Measurements from ENCODE around the gene RAB7A.
"Not testable (repeated sequence)": the region's sequence is repeated elsewhere in the genome, so short reads cannot be mapped to it uniquely, and the experiment has no call there.

The RAB7A gene

DNA sequence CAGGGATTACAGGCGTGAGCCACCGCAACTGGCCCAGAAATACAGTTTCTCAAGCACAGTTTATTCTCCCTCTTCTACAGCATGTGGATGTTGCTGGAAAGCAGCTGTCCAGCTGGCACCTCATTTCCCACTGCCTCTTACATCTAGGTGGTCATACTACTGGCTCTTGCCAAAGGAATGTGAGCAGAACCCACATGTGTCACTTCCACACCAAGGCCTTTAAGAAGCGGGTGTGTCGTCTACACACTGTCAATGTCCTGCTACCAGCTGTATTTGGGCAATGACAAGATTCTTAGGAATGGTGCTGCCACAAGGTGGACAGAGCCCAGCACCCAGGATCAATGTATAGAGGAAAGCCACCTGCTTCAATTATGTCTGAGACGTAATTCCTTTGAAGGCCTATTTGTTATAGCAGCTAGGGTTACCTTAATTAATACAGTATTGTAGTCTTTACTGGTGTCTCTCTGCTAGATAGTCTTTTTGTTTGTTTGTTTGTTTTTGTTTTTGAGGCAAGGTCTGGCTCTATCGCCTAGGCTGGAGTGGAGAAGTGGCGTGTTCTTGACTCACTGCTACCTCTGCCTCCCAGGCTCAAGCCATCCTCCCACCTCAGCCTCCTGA, 15.1 kb upstream of the RAB7A start:
- H3K27ac ChIP-seq = no peak overlapping the region
- H3K9me3 ChIP-seq = no peaks in the 10 kb centered on the region
- TF ChIP-seq Cebpa-rat (IDR thresholded peaks at IDR 0.05) = no peak
- H4K20me1 ChIP-seq = no peaks in the 10 kb centered on the region
- no peak overlapping the region for H3K9ac ChIP-seq
- H3K4me1 ChIP-seq = peaks cover 27% of the 10 kb centered on the region
- no peaks in the 10 kb centered on the region for H3K27me3 ChIP-seq
- no peak overlapping the region for H3K4me2 ChIP-seq
- no peaks in the 10 kb centered on the region for H3K36me3 ChIP-seq
- no peak overlapping the region for H3K4me3 ChIP-seq

- Histone ChIP-seq H3K36me3 (no peaks in the 10 kb centered on the region), H3K4me1 (peaks cover 27% of the 10 kb centered on the region), H3K4me3 (no peak overlapping the region), H3K9ac (no peak overlapping the region), H4K20me1 (no peaks in the 10 kb centered on the region), H3K27me3 (no peaks in the 10 kb centered on the region), H3K9me3 (no peaks in the 10 kb centered on the region), H3K27ac (no peak overlapping the region), H3K4me2 (no peak overlapping the region)
- no peak for TF ChIP-seq Cebpa-rat (IDR thresholded peaks at IDR 0.05)
Measured at GRCh38 chr3:128712848-128713247, 13.1 kb upstream of the RAB7A start.

- H3K36me3 ChIP-seq = no peaks in the 10 kb centered on the region
- H3K9me3 ChIP-seq = no peaks in the 10 kb centered on the region
Measured at GRCh38 chr3:128714887-128715491, 11.0 kb upstream of the RAB7A start.

DNA sequence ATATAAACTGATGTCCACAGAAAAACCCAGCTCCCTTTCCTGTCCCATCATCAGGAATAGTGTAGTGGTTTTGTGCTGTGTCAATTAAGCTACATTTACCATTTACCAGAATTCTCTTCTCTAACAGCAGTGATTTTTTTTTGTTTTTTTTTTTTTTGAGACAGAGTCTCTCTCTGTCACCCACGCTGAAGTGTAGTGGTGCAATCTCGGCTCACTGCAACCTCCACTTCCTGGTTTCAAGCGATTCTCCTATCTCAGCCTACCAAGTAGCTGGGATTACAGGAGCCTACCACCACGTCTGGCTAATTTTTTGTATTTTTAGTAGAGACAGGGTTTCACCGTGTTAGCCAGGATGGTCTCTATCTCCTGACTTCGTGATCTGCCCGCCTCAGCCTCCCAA, 7.1 kb upstream of the RAB7A start:
- not testable (repeated sequence) for H3K36me3 ChIP-seq, H3K27me3 ChIP-seq, H3K9me3 ChIP-seq, H3K9ac ChIP-seq, H3K27ac ChIP-seq, H3K4me3 ChIP-seq, H4K20me1 ChIP-seq, H3K4me2 ChIP-seq
- peaks cover 15% of the 10 kb centered on the region for H3K4me1 ChIP-seq

More at GRCh38 chr3:128714887-128715491, 11.0 kb upstream of the RAB7A start:
- H3K4me3 ChIP-seq = no peak overlapping the region
- no peaks in the 10 kb centered on the region for H3K27me3 ChIP-seq
- H3K4me1 ChIP-seq = peaks cover 26% of the 10 kb centered on the region
- H4K20me1 ChIP-seq = no peaks in the 10 kb centered on the region
- H3K27ac ChIP-seq = 0 out of 2 replicates have a peak overlapping the region, but pooled peaks have one; percentile 25
- no peak for TF ChIP-seq Cebpa-rat (IDR thresholded peaks at IDR 0.05)
- H3K9ac ChIP-seq = no peak overlapping the region
- peak overlapping the region; percentile 67 for H3K4me2 ChIP-seq

DNA sequence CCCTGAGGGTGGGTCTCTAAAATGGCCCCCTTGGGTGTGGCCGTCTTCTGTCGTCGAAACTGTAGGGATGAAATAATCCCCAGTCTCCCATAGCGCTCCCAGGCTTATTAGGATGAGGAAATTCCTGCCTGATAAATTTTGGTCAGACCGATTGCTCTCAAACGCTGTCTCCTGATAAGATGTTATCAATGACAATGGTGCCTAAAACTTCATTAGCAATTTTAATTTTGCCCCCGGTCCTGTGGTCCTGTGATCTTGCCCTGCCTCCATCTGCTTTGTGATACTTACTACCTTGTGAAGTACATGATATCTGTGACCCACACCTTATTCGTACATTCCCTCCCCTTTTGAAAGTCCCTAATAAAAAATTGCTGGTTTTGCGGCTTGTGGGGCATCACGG, 5.1 kb upstream of the RAB7A start:
- peaks cover 5% of the 10 kb centered on the region for H3K4me1 ChIP-seq
- no peak overlapping the region for H3K9ac ChIP-seq
- H3K4me2 ChIP-seq = no peak overlapping the region
- H3K9me3 ChIP-seq = no peaks in the 10 kb centered on the region
- no peak overlapping the region for H3K4me3 ChIP-seq
- H3K27ac ChIP-seq = no peak overlapping the region
- H3K36me3 ChIP-seq = no peaks in the 10 kb centered on the region
- no peak for TF ChIP-seq Cebpa-rat (IDR thresholded peaks at IDR 0.05)
- H4K20me1 ChIP-seq = no peaks in the 10 kb centered on the region
- H3K27me3 ChIP-seq = no peaks in the 10 kb centered on the region

GRCh38 chr3:128723477-128723876, 2.5 kb upstream of the RAB7A start:
- Histone ChIP-seq H3K9me3 (no peaks in the 10 kb centered on the region), H3K4me2 (no peak overlapping the region), H3K27me3 (no peaks in the 10 kb centered on the region), H3K9ac (no peak overlapping the region), H3K4me3 (no peak overlapping the region), H4K20me1 (peaks cover 24% of the 10 kb centered on the region), H3K4me1 (peaks cover 21% of the 10 kb centered on the region), H3K36me3 (no peaks in the 10 kb centered on the region), H3K27ac (no peak overlapping the region)
- TF ChIP-seq Cebpa-rat (IDR thresholded peaks at IDR 0.05) = no peak

- TF ChIP-seq Cebpa-rat (IDR thresholded peaks at IDR 0.05) = no peak
- peak overlapping the region; percentile 96 for H3K4me3 ChIP-seq
- H3K36me3 ChIP-seq = peaks cover 4% of the 10 kb centered on the region; the same call in 1 of the 2 replicates
- H4K20me1 ChIP-seq = peaks cover 45% of the 10 kb centered on the region
- peak overlapping the region; percentile 95; the same call in 1 of the 2 replicates for H3K27ac ChIP-seq
- no peaks in the 10 kb centered on the region for H3K27me3 ChIP-seq
- no peaks in the 10 kb centered on the region for H3K9me3 ChIP-seq
- peaks cover 42% of the 10 kb centered on the region for H3K4me1 ChIP-seq
- H3K4me2 ChIP-seq = peak overlapping the region; percentile 31
- peak overlapping the region; percentile 96; the same call in 1 of the 2 replicates for H3K9ac ChIP-seq
Measured at GRCh38 chr3:128725547-128726022, 398 bp upstream of the RAB7A start.

DNA sequence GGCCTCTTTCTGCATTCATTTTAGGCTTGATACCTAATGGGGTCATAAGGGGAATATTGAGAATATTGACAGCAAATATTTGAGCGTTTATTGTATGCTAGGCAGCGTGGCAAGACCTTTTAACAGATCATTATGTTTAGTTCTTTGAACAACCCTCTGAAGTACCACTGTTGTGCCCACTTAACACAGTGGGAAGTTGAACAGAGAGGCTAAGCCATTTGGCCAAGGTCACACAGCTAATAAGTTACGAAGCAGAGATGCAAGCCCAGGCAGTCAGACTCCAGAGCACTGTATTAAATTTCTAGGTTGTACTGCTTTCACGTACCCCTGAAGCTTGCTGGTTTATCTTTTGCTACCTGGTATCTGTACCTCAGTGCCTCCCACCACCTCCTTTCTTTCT, 1.1 kb downstream of the RAB7A start:
- H4K20me1 ChIP-seq = peaks cover 60% of the 10 kb centered on the region
- H3K27ac ChIP-seq = peak overlapping the region; percentile 95
- H3K9me3 ChIP-seq = no peaks in the 10 kb centered on the region
- H3K4me1 ChIP-seq = peaks cover 46% of the 10 kb centered on the region
- H3K27me3 ChIP-seq = no peaks in the 10 kb centered on the region
- H3K36me3 ChIP-seq = peaks cover 18% of the 10 kb centered on the region; the same call in 1 of the 2 replicates
- peak overlapping the region; percentile 96 for H3K4me3 ChIP-seq
- peak overlapping the region; percentile 96 for H3K9ac ChIP-seq
- peak overlapping the region; percentile 82 for H3K4me2 ChIP-seq
- no peak for TF ChIP-seq Cebpa-rat (IDR thresholded peaks at IDR 0.05)

- Histone ChIP-seq H3K9ac (peak overlapping the region; percentile 96), H3K4me1 (peaks cover 46% of the 10 kb centered on the region), H3K27me3 (no peaks in the 10 kb centered on the region), H3K9me3 (no peaks in the 10 kb centered on the region), H3K4me3 (peak overlapping the region; percentile 96), H3K36me3 (peaks cover 22% of the 10 kb centered on the region), H4K20me1 (peaks cover 64% of the 10 kb centered on the region), H3K4me2 (peak overlapping the region; percentile 82), H3K27ac (no peak overlapping the region)
- no peak for TF ChIP-seq Cebpa-rat (IDR thresholded peaks at IDR 0.05)
Measured at GRCh38 chr3:128727485-128727884, 1.5 kb downstream of the RAB7A start.

DNA sequence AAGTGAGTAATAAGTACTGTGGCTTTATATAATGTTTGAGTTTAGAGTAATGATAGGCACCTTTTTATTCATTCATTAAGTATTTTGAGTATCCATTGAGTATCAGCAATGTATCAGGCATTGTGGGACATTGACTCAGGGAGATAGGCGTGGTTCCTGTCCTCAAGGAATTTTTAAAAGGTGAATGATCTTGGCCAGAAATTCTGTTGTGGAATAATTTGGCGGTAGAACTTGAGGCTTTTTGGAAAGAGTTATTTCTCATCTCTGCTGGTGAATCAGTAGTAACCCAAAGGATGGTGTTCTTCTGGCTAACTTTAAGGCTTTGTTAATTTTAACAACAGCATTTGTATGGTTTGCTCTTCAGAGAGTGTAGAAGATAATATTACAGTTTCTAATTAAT, 2.0 kb downstream of the RAB7A start:
- Histone ChIP-seq H3K4me2 (peak overlapping the region; percentile 82), H3K9me3 (no peaks in the 10 kb centered on the region), H3K27me3 (no peaks in the 10 kb centered on the region), H3K4me1 (peaks cover 46% of the 10 kb centered on the region), H3K4me3 (peak overlapping the region; percentile 96), H3K27ac (no peak overlapping the region), H3K9ac (peak overlapping the region; percentile 96; the same call in 1 of the 2 replicates), H3K36me3 (peaks cover 27% of the 10 kb centered on the region), H4K20me1 (peaks cover 69% of the 10 kb centered on the region)
- no peak for TF ChIP-seq Cebpa-rat (IDR thresholded peaks at IDR 0.05)

GRCh38 chr3:128728521-128728920, 2.5 kb downstream of the RAB7A start:
- Histone ChIP-seq H4K20me1 (peaks cover 74% of the 10 kb centered on the region), H3K4me1 (peaks cover 46% of the 10 kb centered on the region), H3K9ac (peak overlapping the region; percentile 96; the same call in 1 of the 2 replicates), H3K4me2 (peak overlapping the region; percentile 82), H3K36me3 (peaks cover 29% of the 10 kb centered on the region)
- H3K4me3 ChIP-seq, H3K9me3 ChIP-seq, H3K27ac ChIP-seq, H3K27me3 ChIP-seq: not testable (repeated sequence)
